ENCODE results near the gene RPS24.
"Not testable (repeated sequence)": the region's sequence is repeated elsewhere in the genome, so short reads cannot be mapped to it uniquely, and the experiment has no call there.

Gene RPS24

GRCh38 chr10:78053211-78053868 lies 19.7 kb downstream of the RPS24 start:
- no peak for DNase-seq (ENCODE audit: low read depth in 3 of 3)

GRCh38 chr10:78058562-78058961 lies 24.9 kb downstream of the RPS24 start:
- DNase-seq (ENCODE audit: low read depth in 3 of 3), result no peak

GRCh38 chr10:78059906-78060702 lies 26.4 kb downstream of the RPS24 start:
- DNase-seq (ENCODE audit: low read depth in 3 of 3), result no peak

GRCh38 chr10:78062296-78062695 lies 28.6 kb downstream of the RPS24 start:
- DNase-seq (ENCODE audit: low read depth in 3 of 3), result no peak

- DNase-seq (ENCODE audit: low read depth in 3 of 3), result no peak
Observed at GRCh38 chr10:78063236-78063635, 29.6 kb downstream of the RPS24 start.

- not testable (repeated sequence) for DNase-seq (ENCODE audit: low read depth in 3 of 3)
Observed at GRCh38 chr10:78064919-78065318, 31.3 kb downstream of the RPS24 start.

- DNase-seq (ENCODE audit: low read depth in 3 of 3), result no peak
Observed at GRCh38 chr10:78065611-78066010, 31.9 kb downstream of the RPS24 start.

- DNase-seq (ENCODE audit: low read depth in 3 of 3), result no peak
Observed at GRCh38 chr10:78066012-78066411, 32.3 kb downstream of the RPS24 start.

- DNase-seq (ENCODE audit: low read depth in 3 of 3), result no peak
Observed at GRCh38 chr10:78066728-78067430, 33.2 kb downstream of the RPS24 start.

GRCh38 chr10:78069151-78069550 lies 35.5 kb downstream of the RPS24 start:
- DNase-seq (ENCODE audit: low read depth in 3 of 3), result no peak

- DNase-seq (ENCODE audit: low read depth in 3 of 3), result not testable (repeated sequence)
Observed at GRCh38 chr10:78070064-78070463, 36.4 kb downstream of the RPS24 start.

- DNase-seq (ENCODE audit: low read depth in 3 of 3), result no peak
Observed at GRCh38 chr10:78070726-78071125, 37.1 kb downstream of the RPS24 start.

GRCh38 chr10:78071140-78071856 lies 37.6 kb downstream of the RPS24 start:
- no peak for DNase-seq (ENCODE audit: low read depth in 3 of 3)

GRCh38 chr10:78071857-78072179 lies 38.2 kb downstream of the RPS24 start:
- DNase-seq (ENCODE audit: low read depth in 3 of 3), result no peak

- no peak for DNase-seq (ENCODE audit: low read depth in 3 of 3)
Observed at GRCh38 chr10:78072504-78072903, 38.8 kb downstream of the RPS24 start.

- not testable (repeated sequence) for DNase-seq (ENCODE audit: low read depth in 3 of 3)
Observed at GRCh38 chr10:78075806-78076205, 42.1 kb downstream of the RPS24 start.

GRCh38 chr10:78078539-78079330 lies 45.1 kb downstream of the RPS24 start:
- DNase-seq (ENCODE audit: low read depth in 3 of 3), result no peak

- DNase-seq (ENCODE audit: low read depth in 3 of 3), result no peak
Observed at GRCh38 chr10:78079411-78079810, 45.7 kb downstream of the RPS24 start.

GRCh38 chr10:78081292-78081691 lies 47.6 kb downstream of the RPS24 start:
- no peak for DNase-seq (ENCODE audit: low read depth in 3 of 3)

GRCh38 chr10:78082636-78083035 lies 49.0 kb downstream of the RPS24 start:
- no peak for DNase-seq (ENCODE audit: low read depth in 3 of 3)

All from stimulated activated CD4-positive, alpha-beta T cell treated with anti-CD3 and anti-CD28 coated beads, TNF-alpha, amount 100 ng/mL, for 24 hours (primary cell).